ENCODE results near the gene GRWD1. TPM values are rescaled to one million over a fixed set of nuclear protein-coding genes. Genes with fewer than 3 reads are reported as not detected.

GRWD1 gene
- total RNA-seq, 1 experiment from 2014 or later: 56.7 TPM

Other genes starting within 250 kb of the GRWD1 start
- gene CARD8, start 190.1 kb upstream of the GRWD1 start, total RNA-seq (2021; ENCODE audit: unreplicated experiment): 19.9 TPM
- gene ZNF114, start 175.9 kb upstream of the GRWD1 start, total RNA-seq (2021; ENCODE audit: unreplicated experiment): 2.9 TPM
- 171 TPM for gene EMP3, start 120.4 kb upstream of the GRWD1 start, total RNA-seq (2021; ENCODE audit: unreplicated experiment)
- 6.6 TPM for gene TMEM143, start 82.0 kb upstream of the GRWD1 start, total RNA-seq (2021; ENCODE audit: unreplicated experiment)
- gene SYNGR4, start 81.6 kb upstream of the GRWD1 start, total RNA-seq (2021; ENCODE audit: unreplicated experiment): 0.39 TPM
- gene KDELR1, start 54.4 kb upstream of the GRWD1 start, total RNA-seq (2021; ENCODE audit: unreplicated experiment): 111 TPM
- gene GRIN2D, start 52.3 kb upstream of the GRWD1 start, total RNA-seq (2021; ENCODE audit: unreplicated experiment): 6.2 TPM
- gene KCNJ14, start 9.6 kb downstream of the GRWD1 start, total RNA-seq (2021; ENCODE audit: unreplicated experiment): 2.9 TPM
- gene CYTH2, start 23.4 kb downstream of the GRWD1 start, total RNA-seq (2021; ENCODE audit: unreplicated experiment): 53.4 TPM
- 10.6 TPM for gene LMTK3, start 65.9 kb downstream of the GRWD1 start, total RNA-seq (2021; ENCODE audit: unreplicated experiment)
- gene SULT2B1, start 106.2 kb downstream of the GRWD1 start, total RNA-seq (2021; ENCODE audit: unreplicated experiment): 3.6 TPM
- not detected for gene SPACA4, start 160.8 kb downstream of the GRWD1 start, total RNA-seq (2021; ENCODE audit: unreplicated experiment)
- gene FAM83E, start 169.1 kb downstream of the GRWD1 start, total RNA-seq (2021; ENCODE audit: unreplicated experiment): 1.0 TPM
- 670 TPM for gene RPL18, start 173.2 kb downstream of the GRWD1 start, total RNA-seq (2021; ENCODE audit: unreplicated experiment)
- 19.5 TPM for gene SPHK2, start 173.5 kb downstream of the GRWD1 start, total RNA-seq (2021; ENCODE audit: unreplicated experiment)
- 7.4 TPM for gene DBP, start 191.4 kb downstream of the GRWD1 start, total RNA-seq (2021; ENCODE audit: unreplicated experiment)
- 12.6 TPM for gene CA11, start 200.2 kb downstream of the GRWD1 start, total RNA-seq (2021; ENCODE audit: unreplicated experiment)
- 0.23 TPM for gene NTN5, start 227.0 kb downstream of the GRWD1 start, total RNA-seq (2021; ENCODE audit: unreplicated experiment)
- gene FUT2, start 250.0 kb downstream of the GRWD1 start, total RNA-seq (2021; ENCODE audit: unreplicated experiment): 0.08 TPM